ENCODE data around the gene MUC6. TPM values are rescaled to one million over a fixed set of nuclear protein-coding genes. Genes with fewer than 3 reads are reported as not detected.

MUC6 gene
- total and polyA plus RNA-seq, 2 of the 8 experiments (the other 6 are each of a cell fraction or from before 2014, with no cell fraction given), result not detected

DNA sequence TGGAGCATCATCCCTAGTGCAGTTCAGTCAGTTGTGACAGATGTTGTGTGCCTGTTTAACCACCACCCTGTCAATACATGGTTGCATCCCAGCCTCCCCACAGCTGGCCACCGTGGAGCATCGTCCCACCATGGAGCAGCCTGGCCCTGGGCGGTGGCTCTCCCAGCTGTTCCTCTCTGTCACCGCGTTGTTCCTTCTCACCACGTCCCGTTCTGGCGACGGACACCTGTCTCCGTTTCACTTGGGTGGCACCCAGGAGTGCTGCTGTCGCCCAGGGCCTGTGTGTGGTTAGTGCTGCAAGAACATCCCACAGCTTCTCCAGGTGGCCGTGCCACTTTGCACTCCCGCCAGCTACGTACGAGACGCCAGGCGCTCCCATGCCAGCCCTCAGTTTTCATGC, 26.5 kb downstream of the MUC6 start:
- H3K4me2 ChIP-seq (ENCODE audit: insufficient read depth in 1 of 2, low read depth in 2 of 2, low read length in 2 of 2), result no peak overlapping the region
- no peak overlapping the region for H2BK12ac ChIP-seq (ENCODE audit: low read depth, low read length)
- TF ChIP-seq TCF12 (IDR thresholded peaks at IDR 0.05; ENCODE audit: low read depth, low read length), result no peak
- TF ChIP-seq EGR1 (IDR thresholded peaks at IDR 0.05; ENCODE audit: borderline replicate concordance, low read depth, low read length), result no peak
- TF ChIP-seq CREB1 (IDR thresholded peaks at IDR 0.05), result no peak
- TF ChIP-seq GTF2F1 (IDR thresholded peaks at IDR 0.05; ENCODE audit: borderline replicate concordance, low read depth, low read length), result no peak
- no peak for TF ChIP-seq TBP (IDR thresholded peaks at IDR 0.05; ENCODE audit: low read depth, low read length)
- no peak for TF ChIP-seq RNF2 (IDR thresholded peaks at IDR 0.05; ENCODE audit: borderline replicate concordance, low read depth, low read length, missing control alignments, poor library complexity, severe bottlenecking)
- no peak for TF ChIP-seq CTBP2 (IDR thresholded peaks at IDR 0.05; ENCODE audit: borderline replicate concordance, insufficient read depth, insufficient read length, low read length)
- no peak for TF ChIP-seq BACH1 (IDR thresholded peaks at IDR 0.05; ENCODE audit: low read length)
- H3K4me1 ChIP-seq (replicated peaks in 1 of 4; ENCODE audit: control insufficient read depth in 3 of 4, insufficient read depth in 4 of 4, low read length in 3 of 4), result no peaks in the 10 kb centered on the region
- H3K9me3 ChIP-seq (ENCODE audit: insufficient read depth in 2 of 2, low read depth in 1 of 2, low read length in 1 of 2), result no peaks in the 10 kb centered on the region
- DNase-seq (ENCODE audit: low read depth in 1 of 2, low spot score in 2 of 2) (no peak), FAIRE-seq (no peak)
- peaks cover 2% of the 10 kb centered on the region; the same call in 1 of the 2 replicates for H3K79me1 ChIP-seq (ENCODE audit: low read depth, low read length)
- CTCF ChIA-PET (ENCODE audit: partially characterized antibody), result interaction anchor here (0.7 to 1.0 kb wide), 2 partner anchors 41 to 116 kb away, joined by 3 to 4 read pairs; no protein-coding TSS in a partner anchor
- no peak overlapping the region for H3K56ac ChIP-seq (replicated peaks; ENCODE audit: insufficient read length, low read depth, low read length)
- 0 out of 2 replicates have a peak overlapping the region, but pooled peaks have one; percentile 35 for H4K8ac ChIP-seq (ENCODE audit: extremely low read depth, insufficient read depth, low read length)
- H2BK5ac ChIP-seq (ENCODE audit: low read depth, low read length), result no peak overlapping the region
- 94% methylated on average over 16 of the region's 17 CpGs; no CpG with 5 or more reads in 1 of the 2 experiments for WGBS, 2 experiments (ENCODE audit: extremely low coverage in 1 of 2, insufficient coverage in 1 of 2, insufficient read length in 1 of 2, insufficient replicate concordance in 2 of 2, low coverage in 1 of 2, low lambda C conversion rate in 2 of 2, missing lambda C conversion rate in 1 of 2)
- H2BK120ac ChIP-seq (replicated peaks; ENCODE audit: low read depth, low read length), result no peak overlapping the region
- no peak overlapping the region for H2AK5ac ChIP-seq (ENCODE audit: low read depth, low read length)
- H3K23me2 ChIP-seq (ENCODE audit: low read depth, low read length), result no peaks in the 10 kb centered on the region
- no peaks in the 10 kb centered on the region for H3K27me3 ChIP-seq (replicated peaks in 1 of 4; ENCODE audit: control insufficient read depth in 3 of 4, extremely low read depth in 1 of 4, insufficient read depth in 3 of 4, low read length in 3 of 4)
- no peak overlapping the region for H2BK20ac ChIP-seq (ENCODE audit: low read length)
- H3K27ac ChIP-seq (ENCODE audit: low read depth, low read length), result no peak overlapping the region
- H2AFZ ChIP-seq (ENCODE audit: low read length), result no peak overlapping the region
- H3K36me3 ChIP-seq (ENCODE audit: control insufficient read depth in 2 of 4, insufficient read depth in 4 of 4, low read length in 3 of 4), result peaks cover 15 to 31% (median 27%) of the 10 kb centered on the region in 4 experiments
- H4K5ac ChIP-seq (ENCODE audit: insufficient read length, low read depth, low read length), result no peak overlapping the region
- H3K4ac ChIP-seq (replicated peaks; ENCODE audit: insufficient read length, low read depth, low read length), result no peak overlapping the region
- H4K20me1 ChIP-seq (replicated peaks in 1 of 2; ENCODE audit: control insufficient read depth in 1 of 2, insufficient read depth in 2 of 2, low read length in 2 of 2), result peaks cover 3 to 11% of the 10 kb centered on the region in 2 experiments
- no peak overlapping the region for H3K9ac ChIP-seq (replicated peaks in 1 of 4; ENCODE audit: extremely low read depth in 1 of 4, low read depth in 3 of 4, low read length in 3 of 4)
- POLR2A ChIA-PET (ENCODE audit: partially characterized antibody), result interaction anchor here (1.4 kb wide), 1 partner anchor 20 kb away, joined by 3 read pairs; no protein-coding TSS in a partner anchor
- no peak overlapping the region for H3K14ac ChIP-seq (ENCODE audit: insufficient read length)
- H3K23ac ChIP-seq (ENCODE audit: insufficient read length), result no peak overlapping the region
- H3K79me2 ChIP-seq (ENCODE audit: control insufficient read depth in 1 of 2, insufficient read depth in 2 of 2, low read length in 2 of 2), result no peaks in the 10 kb centered on the region
- no peak overlapping the region for H3K18ac ChIP-seq (ENCODE audit: extremely low read depth, low read length)
- H3K4me3 ChIP-seq (ENCODE audit: extremely low read depth in 1 of 4, insufficient read depth in 2 of 4, low read depth in 3 of 4, low read length in 4 of 4), result no peak overlapping the region
- H2BK15ac ChIP-seq (ENCODE audit: low read length), result no peak overlapping the region
- no peak overlapping the region for H4K91ac ChIP-seq (replicated peaks; ENCODE audit: insufficient read length, low read length)

Measured in H1 (cell line).